Subcutaneous adipose tissue (tissue), 4 donors: Measurements from ENCODE around the gene VPS39. TPM values are rescaled to one million over a fixed set of nuclear protein-coding genes. Genes with fewer than 3 reads are reported as not detected.

Experiments used
- CTCF ChIP-seq: fragments of 450-650 bp; IDR thresholded peaks from one replicate; pipeline ENCODE4 v1.5.1; 2016; ENCODE audit warnings: low read depth, mild to moderate bottlenecking, control low read depth, antibody characterized with exemption, moderate library complexity
- total RNA-seq, 4 donors: library from RNA; depleted of rRNA; stranded (reverse); fragments of >200 nt; gene quantifications; one replicate each; pipeline ENCODE4 v1.1.0, GENCODE V29; 2016

The VPS39 gene
- total RNA-seq, 4 donors from 2014 or later: 91.3 to 168 (median 147) TPM

DNA sequence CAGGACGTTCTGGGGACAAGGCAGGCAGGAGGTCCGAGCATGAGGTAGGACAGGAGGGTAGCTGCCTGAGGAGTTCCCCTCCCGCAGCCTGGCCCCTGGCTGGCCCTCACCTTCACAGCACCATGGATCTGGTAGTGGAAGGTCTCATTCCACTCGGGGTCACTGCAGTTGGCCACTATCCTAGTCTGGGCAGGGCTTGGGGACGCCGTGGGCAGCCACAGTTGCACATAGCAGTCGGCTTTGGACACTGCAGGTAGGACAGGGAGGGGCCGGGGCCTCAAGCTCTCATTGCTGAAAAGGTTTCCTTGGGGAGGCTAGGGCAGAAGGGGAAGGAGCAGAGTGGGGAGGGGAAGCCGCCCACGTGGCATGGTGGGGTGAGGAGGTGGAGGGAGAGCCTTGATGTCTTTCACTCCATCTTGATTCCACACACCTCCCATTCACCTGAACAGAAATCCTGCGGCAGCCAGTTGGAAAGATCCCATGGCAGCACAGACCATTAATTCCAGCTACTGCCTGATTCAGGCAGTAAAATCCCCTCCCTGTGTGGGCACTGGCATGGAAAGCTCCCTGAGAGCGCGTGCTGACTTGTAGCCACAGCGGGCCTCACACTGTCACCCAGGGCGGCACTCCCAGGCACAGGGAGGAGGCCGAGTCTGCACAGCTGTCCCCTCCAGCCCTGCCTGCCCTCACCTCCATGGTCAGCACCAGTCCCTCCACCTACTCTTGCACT, 53.7 kb downstream of the VPS39 start:
- no peak for TF ChIP-seq CTCF

- TF ChIP-seq CTCF: no peak
These were observed 54.3 kb downstream of the VPS39 start for GRCh38 chr15:42153874-42154211.

DNA sequence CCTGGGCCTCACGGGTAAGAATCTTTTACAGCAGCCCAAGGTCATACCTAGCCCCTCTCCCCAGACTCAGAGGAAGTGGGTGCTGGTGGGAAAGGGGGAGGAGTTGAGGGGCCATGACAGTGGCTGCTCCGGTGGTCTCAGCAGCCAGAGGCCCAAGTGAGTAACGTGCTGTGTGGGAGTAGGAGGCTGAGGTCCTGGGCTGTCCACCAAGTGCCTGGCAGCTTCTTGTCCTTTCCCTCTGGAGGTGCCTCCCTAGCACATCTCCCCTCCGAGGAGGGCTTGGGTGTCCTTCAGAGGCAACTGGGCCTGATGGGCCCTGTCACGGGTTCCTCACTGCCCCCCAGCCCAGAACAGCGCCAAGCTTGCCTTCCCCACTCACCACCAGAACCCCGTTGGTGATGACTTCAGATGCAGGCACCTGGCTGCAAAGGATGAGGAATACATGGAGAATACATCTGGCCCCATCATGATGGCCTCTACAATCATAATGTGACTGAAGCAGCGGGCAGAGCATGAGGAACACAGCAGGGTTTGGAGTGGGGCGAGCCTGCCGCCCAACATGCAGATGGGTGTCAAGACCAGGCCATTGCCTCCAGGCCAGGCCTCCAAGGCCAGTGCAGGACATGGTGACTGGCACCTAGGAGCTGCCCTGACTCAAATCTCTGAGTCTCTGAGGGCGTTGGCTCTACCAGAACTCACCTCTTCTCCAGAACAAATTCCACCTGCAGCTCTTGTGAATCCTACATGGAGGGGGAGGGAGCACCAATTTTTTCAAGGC, 55.0 kb downstream of the VPS39 start:
- TF ChIP-seq CTCF: no peak

DNA sequence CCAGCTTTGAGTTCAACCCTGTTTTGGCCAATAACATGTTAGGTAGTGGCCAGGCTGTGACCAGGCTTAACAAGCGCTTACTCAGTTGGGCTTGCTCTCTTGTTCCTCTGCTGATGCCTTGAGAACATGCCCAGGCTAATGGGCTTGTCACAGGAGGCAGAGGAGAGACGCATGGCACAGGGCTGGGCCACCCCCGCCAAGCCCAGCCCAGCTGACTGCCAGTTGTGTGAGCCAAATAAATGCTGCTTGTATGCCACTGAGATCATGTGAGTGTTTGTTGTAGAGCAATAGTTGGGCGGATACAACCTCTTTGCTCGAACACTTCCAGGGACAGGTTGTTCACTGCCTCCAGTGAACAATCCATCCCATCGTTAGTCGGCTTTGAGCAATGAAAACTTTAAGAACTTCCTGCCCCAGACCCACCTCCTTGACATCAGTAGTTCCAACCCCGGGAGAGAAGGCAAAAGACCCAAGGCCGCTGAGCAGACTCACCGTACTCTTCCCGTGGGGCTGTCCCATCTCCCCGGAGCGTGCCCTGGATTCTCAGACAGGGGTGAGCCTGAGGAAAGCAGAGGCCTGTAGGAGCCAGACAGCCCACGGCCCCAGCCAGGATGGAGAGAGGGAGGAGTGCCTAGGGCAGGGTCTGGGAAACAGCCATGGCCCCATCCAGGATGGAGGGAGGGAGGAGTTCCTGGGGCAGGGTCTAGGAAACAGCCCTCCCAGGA, 55.7 kb downstream of the VPS39 start:
- TF ChIP-seq CTCF: no peak

DNA sequence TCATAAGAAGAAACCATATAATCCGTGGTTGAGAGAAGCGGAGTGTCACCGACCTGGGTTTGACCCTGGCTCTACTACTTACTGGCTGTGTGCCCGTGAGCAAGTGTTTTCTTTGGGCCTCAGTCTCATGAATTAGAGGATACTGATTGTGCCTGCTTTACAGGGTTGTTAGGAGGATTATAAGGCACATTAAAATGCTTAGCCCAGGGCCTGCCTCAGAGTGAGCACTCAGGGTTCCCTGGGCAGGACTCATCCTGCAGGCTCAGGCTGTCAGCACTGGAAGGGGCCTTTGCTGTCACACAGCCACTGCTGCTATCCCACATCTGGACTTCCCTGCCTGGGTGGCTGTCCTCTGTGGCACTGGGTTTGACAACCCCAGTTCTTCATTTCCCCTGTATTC, 56.4 kb downstream of the VPS39 start:
- TF ChIP-seq CTCF: no peak

- no peak for TF ChIP-seq CTCF
These were observed 57.0 kb downstream of the VPS39 start for GRCh38 chr15:42151141-42151561.
